ENCODE results near the gene L2HGDH. TPM values are rescaled to one million over a fixed set of nuclear protein-coding genes. Genes with fewer than 3 reads are reported as not detected.

Gene L2HGDH
- total RNA-seq, 6 experiments from 2014 or later, result 6.1 to 11.1 (median 6.9) TPM

- TF ChIP-seq, protein P1, sequence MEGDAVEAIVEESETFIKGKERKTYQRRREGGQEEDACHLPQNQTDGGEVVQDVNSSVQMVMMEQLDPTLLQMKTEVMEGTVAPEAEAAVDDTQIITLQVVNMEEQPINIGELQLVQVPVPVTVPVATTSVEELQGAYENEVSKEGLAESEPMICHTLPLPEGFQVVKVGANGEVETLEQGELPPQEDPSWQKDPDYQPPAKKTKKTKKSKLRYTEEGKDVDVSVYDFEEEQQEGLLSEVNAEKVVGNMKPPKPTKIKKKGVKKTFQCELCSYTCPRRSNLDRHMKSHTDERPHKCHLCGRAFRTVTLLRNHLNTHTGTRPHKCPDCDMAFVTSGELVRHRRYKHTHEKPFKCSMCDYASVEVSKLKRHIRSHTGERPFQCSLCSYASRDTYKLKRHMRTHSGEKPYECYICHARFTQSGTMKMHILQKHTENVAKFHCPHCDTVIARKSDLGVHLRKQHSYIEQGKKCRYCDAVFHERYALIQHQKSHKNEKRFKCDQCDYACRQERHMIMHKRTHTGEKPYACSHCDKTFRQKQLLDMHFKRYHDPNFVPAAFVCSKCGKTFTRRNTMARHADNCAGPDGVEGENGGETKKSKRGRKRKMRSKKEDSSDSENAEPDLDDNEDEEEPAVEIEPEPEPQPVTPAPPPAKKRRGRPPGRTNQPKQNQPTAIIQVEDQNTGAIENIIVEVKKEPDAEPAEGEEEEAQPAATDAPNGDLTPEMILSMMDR (IDR thresholded peaks at IDR 0.05), result no peak
- no peak for TF ChIP-seq POLR2A (IDR thresholded peaks at IDR 0.05)
- Histone ChIP-seq H3K4me3 (no peak overlapping the region), H3K27me3 (no peaks in the 10 kb centered on the region), H3K36me3 (no peaks in the 10 kb centered on the region), H3K9me3 (no peaks in the 10 kb centered on the region), H3K4me1 (no peaks in the 10 kb centered on the region), H3K27ac (no peak overlapping the region)
- no peak for DNase-seq
- intact Hi-C loops (cut with DNase I), result no loop called here
- no peak for ATAC-seq
- 68% methylated on average over 4 of the region's 4 CpGs for WGBS (ENCODE audit: insufficient coverage, low coverage, low lambda C conversion rate, missing lambda C conversion rate)
These were observed 41.1 kb upstream of the L2HGDH start for GRCh38 chr14:50353126-50353525.

GRCh38 chr14:50352584-50352983 lies 40.6 kb upstream of the L2HGDH start:
- Histone ChIP-seq H3K4me3 (no peak overlapping the region), H3K9me3 (no peaks in the 10 kb centered on the region), H3K27me3 (no peaks in the 10 kb centered on the region), H3K27ac (no peak overlapping the region), H3K4me1 (no peaks in the 10 kb centered on the region), H3K36me3 (no peaks in the 10 kb centered on the region)
- WGBS (ENCODE audit: insufficient coverage, low coverage, low lambda C conversion rate, missing lambda C conversion rate), result 83% methylated on average over 4 of the region's 4 CpGs
- DNase-seq (no peak), ATAC-seq (no peak)
- TF ChIP-seq, protein P1 (IDR thresholded peaks at IDR 0.05), result no peak
- intact Hi-C loops (cut with DNase I), result no loop called here

- TF ChIP-seq, protein P1 (IDR thresholded peaks at IDR 0.05), result no peak
- TF ChIP-seq POLR2A (IDR thresholded peaks at IDR 0.05), result no peak
- DNase-seq (no peak), ATAC-seq (no peak)
- intact Hi-C loops (cut with DNase I), result no loop called here
- Histone ChIP-seq H3K36me3 (no peaks in the 10 kb centered on the region), H3K27ac (no peak overlapping the region), H3K4me3 (no peak overlapping the region), H3K27me3 (no peaks in the 10 kb centered on the region), H3K4me1 (no peaks in the 10 kb centered on the region), H3K9me3 (no peaks in the 10 kb centered on the region)
- WGBS (ENCODE audit: insufficient coverage, low coverage, low lambda C conversion rate, missing lambda C conversion rate), result 65% methylated on average over 2 of the region's 2 CpGs
These were observed 38.9 kb upstream of the L2HGDH start for GRCh38 chr14:50350975-50351374.

DNA sequence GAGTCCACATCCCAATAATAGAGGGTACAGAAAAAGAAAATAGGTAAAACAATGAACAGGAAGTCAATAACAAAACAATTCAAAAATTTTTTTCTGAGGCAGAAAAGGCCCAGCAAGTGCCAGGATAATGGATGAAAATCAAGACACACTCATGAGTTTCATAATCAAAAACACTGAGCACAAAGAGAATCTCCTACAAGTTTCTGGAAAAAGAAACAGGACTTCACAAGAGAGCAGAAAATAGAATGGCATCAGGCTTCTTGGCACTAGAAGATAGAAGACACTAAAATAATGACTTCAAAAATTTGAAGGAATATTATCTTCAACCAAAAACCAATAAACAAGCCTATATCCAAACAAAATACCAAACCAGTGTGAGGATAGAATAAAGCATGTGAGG lies 36.9 kb upstream of the L2HGDH start:
- H3K36me3 ChIP-seq, result no peaks in the 10 kb centered on the region
- intact Hi-C loops (cut with DNase I), result no loop called here
- H3K4me1 ChIP-seq, result no peaks in the 10 kb centered on the region
- H3K9me3 ChIP-seq, result no peaks in the 10 kb centered on the region
- ATAC-seq (no peak), DNase-seq (no peak)
- H3K4me3 ChIP-seq, result no peak overlapping the region
- TF ChIP-seq POLR2A (IDR thresholded peaks at IDR 0.05), result no peak
- TF ChIP-seq, protein P1 (IDR thresholded peaks at IDR 0.05), result no peak
- H3K27ac ChIP-seq, result no peak overlapping the region
- H3K27me3 ChIP-seq, result no peaks in the 10 kb centered on the region

DNA sequence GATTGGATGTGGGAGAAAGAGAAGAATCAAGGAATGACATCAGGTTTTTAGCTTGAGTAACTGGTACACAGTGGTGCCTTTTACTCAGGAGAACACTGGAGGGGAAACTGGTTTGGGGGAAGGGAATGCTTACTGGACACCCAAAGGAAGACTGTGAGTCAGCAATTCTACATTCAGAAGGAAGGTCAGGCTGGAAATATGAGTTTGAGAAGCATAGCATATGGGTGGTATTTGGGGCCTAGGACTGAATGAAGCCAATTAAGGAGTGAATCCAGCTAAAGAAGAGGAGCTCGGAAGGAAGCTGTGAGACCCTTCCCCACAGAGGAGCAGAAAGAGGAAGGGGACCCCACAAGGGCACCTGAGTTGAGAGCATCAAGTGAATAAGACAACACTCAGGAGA lies 35.5 kb upstream of the L2HGDH start:
- peak in 2 of 4 donors; percentile 12 to 24 for ATAC-seq
- H3K27me3 ChIP-seq, result no peaks in the 10 kb centered on the region
- no peaks in the 10 kb centered on the region for H3K9me3 ChIP-seq
- TF ChIP-seq POLR2A (IDR thresholded peaks at IDR 0.05), result no peak
- TF ChIP-seq, protein P1 (IDR thresholded peaks at IDR 0.05), result no peak
- H3K36me3 ChIP-seq, result no peaks in the 10 kb centered on the region
- no peak overlapping the region for H3K27ac ChIP-seq
- DNase-seq, result no peak
- H3K4me1 ChIP-seq, result peaks cover 0 to 5% (median 0%) of the 10 kb centered on the region in 4 donors
- intact Hi-C loops (cut with DNase I), result no loop called here
- WGBS (ENCODE audit: insufficient coverage, low coverage, low lambda C conversion rate, missing lambda C conversion rate), result 0% methylated on average over 1 of the region's 1 CpG
- H3K4me3 ChIP-seq, result no peak overlapping the region
